Vagina (tissue), 2 donors: Measurements from ENCODE around the gene FGF14.

ENCODE experiments used
- POLR2A ChIP-seq, 2 donors: fragments of 450-650 bp; IDR thresholded peaks; one replicate each; pipeline ENCODE4 v1.6.1; 2017; ENCODE audit warnings: antibody characterized with exemption in 2 of 2, mild to moderate bottlenecking in 2 of 2, moderate library complexity in 2 of 2
- POLR2AphosphoS5 ChIP-seq, 2 donors: sonication (generic); formaldehyde crosslinking; IDR thresholded peaks; one replicate each; pipeline ENCODE4 v1.9.0; 2017; ENCODE audit warnings: antibody characterized with exemption in 2 of 2, mild to moderate bottlenecking in 2 of 2, low read depth in 1 of 2; ENCODE audit not compliant: insufficient read depth in 1 of 2
- TF ChIP-seq, protein P1 (sequence below), 3 experiments: fragments of 450-650 bp in 2 of 3; fragments of 200-600 bp in 1 of 3; sonication (generic) in 1 of 3; IDR thresholded peaks; one replicate each; pipeline ENCODE4 v1.5.1; 2017 to 2019; ENCODE audit warnings: antibody characterized with exemption in 3 of 3, mild to moderate bottlenecking in 2 of 3, moderate library complexity in 2 of 3

DNA sequence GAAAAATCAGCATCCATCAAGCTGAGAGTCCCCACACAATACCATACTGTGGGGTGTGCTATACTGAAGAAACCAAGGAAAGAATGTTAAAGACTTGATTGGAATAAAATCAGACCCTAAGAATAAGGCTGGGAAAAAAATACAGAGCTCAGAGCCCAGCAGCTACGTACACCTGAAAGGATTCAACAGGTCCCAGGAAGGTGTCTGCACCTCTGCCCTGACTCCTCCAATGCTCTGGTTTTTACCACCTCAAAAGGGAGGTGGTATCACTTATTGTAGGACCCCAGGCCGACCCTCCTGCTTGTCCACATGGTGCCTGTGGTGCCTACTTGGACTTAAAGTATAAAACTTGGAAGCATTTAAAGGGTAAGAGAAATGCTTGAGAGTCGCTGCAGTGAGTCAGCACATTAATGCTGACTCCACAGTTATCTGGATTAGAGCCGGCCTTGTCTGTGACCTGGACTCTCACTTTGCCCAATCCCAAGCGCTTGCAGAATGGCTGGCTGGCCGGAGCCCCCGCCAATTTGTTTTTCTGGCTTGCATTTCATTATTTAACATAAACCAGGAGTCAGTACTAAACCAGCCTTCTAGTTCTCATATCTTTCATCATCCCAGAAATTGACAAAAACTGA, 110.1 kb downstream of the FGF14 start:
- TF ChIP-seq, protein P1, sequence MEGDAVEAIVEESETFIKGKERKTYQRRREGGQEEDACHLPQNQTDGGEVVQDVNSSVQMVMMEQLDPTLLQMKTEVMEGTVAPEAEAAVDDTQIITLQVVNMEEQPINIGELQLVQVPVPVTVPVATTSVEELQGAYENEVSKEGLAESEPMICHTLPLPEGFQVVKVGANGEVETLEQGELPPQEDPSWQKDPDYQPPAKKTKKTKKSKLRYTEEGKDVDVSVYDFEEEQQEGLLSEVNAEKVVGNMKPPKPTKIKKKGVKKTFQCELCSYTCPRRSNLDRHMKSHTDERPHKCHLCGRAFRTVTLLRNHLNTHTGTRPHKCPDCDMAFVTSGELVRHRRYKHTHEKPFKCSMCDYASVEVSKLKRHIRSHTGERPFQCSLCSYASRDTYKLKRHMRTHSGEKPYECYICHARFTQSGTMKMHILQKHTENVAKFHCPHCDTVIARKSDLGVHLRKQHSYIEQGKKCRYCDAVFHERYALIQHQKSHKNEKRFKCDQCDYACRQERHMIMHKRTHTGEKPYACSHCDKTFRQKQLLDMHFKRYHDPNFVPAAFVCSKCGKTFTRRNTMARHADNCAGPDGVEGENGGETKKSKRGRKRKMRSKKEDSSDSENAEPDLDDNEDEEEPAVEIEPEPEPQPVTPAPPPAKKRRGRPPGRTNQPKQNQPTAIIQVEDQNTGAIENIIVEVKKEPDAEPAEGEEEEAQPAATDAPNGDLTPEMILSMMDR (IDR thresholded peaks at IDR 0.05), result no peak
- TF ChIP-seq POLR2A (IDR thresholded peaks at IDR 0.05) (no peak), POLR2AphosphoS5 (IDR thresholded peaks at IDR 0.05; ENCODE audit: insufficient read depth in 1 of 2, low read depth in 1 of 2) (no peak)
